SK-N-DZ (cell line): Measurements from ENCODE around the gene MYO15B.

Experiments
- DNase-seq: peaks from one replicate; pipeline ENCODE4 v3.0.0-alpha.2; 2015; ENCODE audit warnings: low spot score

The MYO15B gene

GRCh38 chr17:75602644-75603043 is 15.0 kb downstream of the MYO15B start:
- DNase-seq, result no peak

- no peak for DNase-seq
Observed at GRCh38 chr17:75603123-75603522, 15.5 kb downstream of the MYO15B start.

GRCh38 chr17:75604034-75604695 is 16.6 kb downstream of the MYO15B start:
- DNase-seq, result no peak

GRCh38 chr17:75605790-75606189 is 18.2 kb downstream of the MYO15B start:
- DNase-seq, result no peak

GRCh38 chr17:75607086-75607485 is 19.5 kb downstream of the MYO15B start:
- DNase-seq, result no peak

- DNase-seq, result no peak
Observed at GRCh38 chr17:75610103-75610984, 22.7 kb downstream of the MYO15B start.

- no peak for DNase-seq
Observed at GRCh38 chr17:75611851-75612429, 24.3 kb downstream of the MYO15B start.

GRCh38 chr17:75612906-75613626 is 25.5 kb downstream of the MYO15B start:
- no peak for DNase-seq

GRCh38 chr17:75614006-75614405 is 26.4 kb downstream of the MYO15B start:
- DNase-seq, result no peak

GRCh38 chr17:75614556-75615270 is 27.1 kb downstream of the MYO15B start:
- no peak for DNase-seq

- DNase-seq, result peak; percentile 65
Observed at GRCh38 chr17:75615301-75615700, 27.7 kb downstream of the MYO15B start.

GRCh38 chr17:75616521-75617122 is 29.0 kb downstream of the MYO15B start:
- DNase-seq, result no peak

- no peak for DNase-seq
Observed at GRCh38 chr17:75617218-75617617, 29.6 kb downstream of the MYO15B start.

- no peak for DNase-seq
Observed at GRCh38 chr17:75617675-75618074, 30.1 kb downstream of the MYO15B start.

GRCh38 chr17:75619506-75620431 is 32.2 kb downstream of the MYO15B start:
- peak; percentile 82 for DNase-seq

GRCh38 chr17:75621489-75621888 is 33.9 kb downstream of the MYO15B start:
- DNase-seq, result no peak

- DNase-seq, result no peak
Observed at GRCh38 chr17:75622076-75622475, 34.5 kb downstream of the MYO15B start.

GRCh38 chr17:75622771-75623273 is 35.2 kb downstream of the MYO15B start:
- DNase-seq, result no peak

GRCh38 chr17:75623386-75623785 is 35.8 kb downstream of the MYO15B start:
- DNase-seq, result no peak

- DNase-seq, result no peak
Observed at GRCh38 chr17:75624021-75624420, 36.4 kb downstream of the MYO15B start.
